Hypothalamus (tissue), 51 donors: ENCODE data around the gene PPP1R13B.

Source experiments
- DNase-seq, 51 donors: peaks; one replicate each; lab custom pipeline; 2025; lab: John Stamatoyannopoulos, UW

PPP1R13B gene

GRCh38 chr14:103881268-103882201, 34.2 kb upstream of the PPP1R13B start:
- peak in 12 of 51 donors; percentile 9 to 51 (median 26) for DNase-seq

GRCh38 chr14:103880348-103881267, 33.2 kb upstream of the PPP1R13B start:
- peak in 38 of 51 donors; percentile 9 to 73 (median 46) for DNase-seq

GRCh38 chr14:103879570-103880347, 32.4 kb upstream of the PPP1R13B start:
- DNase-seq, result peak in 1 of 51 donors; percentile 39

GRCh38 chr14:103879118-103879569, 31.8 kb upstream of the PPP1R13B start:
- DNase-seq, result no peak

- DNase-seq, result no peak
These were observed 30.8 kb upstream of the PPP1R13B start for GRCh38 chr14:103878180-103878579.

- DNase-seq, result no peak
These were observed 27.6 kb upstream of the PPP1R13B start for GRCh38 chr14:103875010-103875409.

- DNase-seq, result no peak
These were observed 25.2 kb upstream of the PPP1R13B start for GRCh38 chr14:103872481-103873113.

- peak in 1 of 51 donors; percentile 15 for DNase-seq
These were observed 24.5 kb upstream of the PPP1R13B start for GRCh38 chr14:103871596-103872480.

- no peak for DNase-seq
These were observed 23.7 kb upstream of the PPP1R13B start for GRCh38 chr14:103870891-103871595.

- no peak for DNase-seq
These were observed 22.9 kb upstream of the PPP1R13B start for GRCh38 chr14:103870144-103870876.

- no peak for DNase-seq
These were observed 22.2 kb upstream of the PPP1R13B start for GRCh38 chr14:103869406-103870143.

- no peak for DNase-seq
These were observed 21.0 kb upstream of the PPP1R13B start for GRCh38 chr14:103868242-103868897.

GRCh38 chr14:103867523-103867953, 20.2 kb upstream of the PPP1R13B start:
- DNase-seq, result peak in 8 of 51 donors; percentile 2 to 49 (median 18)

GRCh38 chr14:103867020-103867419, 19.6 kb upstream of the PPP1R13B start:
- DNase-seq, result no peak

GRCh38 chr14:103863245-103863644, 15.9 kb upstream of the PPP1R13B start:
- DNase-seq, result no peak

GRCh38 chr14:103862393-103862782, 15.0 kb upstream of the PPP1R13B start:
- no peak for DNase-seq
